Diencephalon (tissue), 1 donor: ENCODE results near the gene SLITRK1. TPM values are rescaled to one million over a fixed set of nuclear protein-coding genes. Genes with fewer than 3 reads are reported as not detected.

ENCODE experiments used
- total RNA-seq: library from RNA; depleted of rRNA; stranded (reverse); fragments of >200 nt; gene quantifications from one replicate; pipeline ENCODE4 v1.2.3, GENCODE V29; 2014

The SLITRK1 gene
- total RNA-seq: 31.8 TPM

GRCh38 chr13:83881917-83882605 lies at the start of gene SLITRK1:
TSS of gene SLITRK1 (minus strand) at chr13:83882474. CDS start at chr13:83881507, 967 bp downstream.

